NCI-H1694 treated with DMSO at 0.1 percent for 48 hours (cell line): Measurements from ENCODE around the gene AK1.
A peak's percentile ranks its signal among the peaks of the same experiment; 100 is the strongest.

Experiments
- DNase-seq: peaks from one replicate; lab custom pipeline; 2025; lab: John Stamatoyannopoulos, UW

Gene AK1

DNA sequence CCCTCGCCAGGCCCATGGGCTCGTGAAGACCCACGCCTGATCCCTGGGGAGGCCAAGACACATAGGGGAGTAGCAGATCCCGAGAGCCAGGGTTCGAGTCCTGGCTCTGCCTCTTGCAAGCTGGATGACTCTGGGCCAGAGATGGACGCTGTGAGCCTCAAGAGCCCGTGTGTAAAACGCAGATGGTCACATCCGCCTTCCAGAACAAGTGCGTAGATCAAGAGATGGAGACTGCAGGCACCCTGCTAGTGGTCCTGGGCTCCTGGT lies 31.1 kb upstream of the AK1 start:
- no peak for DNase-seq

DNA sequence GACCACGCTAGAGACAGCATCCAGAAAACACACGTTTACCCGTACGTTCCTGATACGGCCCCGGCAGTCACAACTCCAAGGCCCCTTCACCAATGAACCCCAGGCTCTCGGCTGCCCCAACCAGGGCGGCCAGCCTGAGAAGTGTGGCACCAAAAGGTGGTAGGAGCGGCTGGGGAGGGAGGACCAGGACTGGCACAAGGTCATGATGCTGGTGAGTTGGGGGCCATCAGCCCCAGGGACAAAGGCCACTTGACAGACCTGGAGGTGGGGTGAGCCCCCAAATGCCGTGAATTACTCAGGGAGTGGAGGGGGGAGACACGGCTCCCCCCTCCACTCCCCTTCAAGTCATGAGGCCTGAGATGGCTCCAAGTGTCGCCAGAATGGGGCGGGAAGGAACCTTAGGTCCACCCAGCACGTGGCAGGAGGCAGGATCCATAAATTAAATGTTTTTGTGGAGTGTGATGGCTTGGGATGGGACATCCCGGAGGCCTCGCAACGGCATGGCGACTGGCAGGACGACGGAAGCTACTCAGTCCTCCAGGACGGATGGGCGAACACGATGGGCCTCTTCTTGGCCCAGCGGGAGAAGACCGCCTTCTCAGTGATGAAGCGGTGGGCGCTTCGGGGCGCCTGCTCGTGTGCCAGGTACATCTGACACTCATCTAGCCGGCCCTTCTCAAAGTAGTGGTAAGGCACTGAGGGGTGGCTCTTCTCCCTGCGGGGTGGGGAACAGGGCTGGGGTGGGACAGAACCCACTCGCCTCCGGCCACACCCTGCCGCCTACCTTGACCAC lies 30.6 kb upstream of the AK1 start:
- no peak for DNase-seq

GRCh38 chr9:127905788-127906191 lies 28.3 kb upstream of the AK1 start:
- no peak for DNase-seq

DNA sequence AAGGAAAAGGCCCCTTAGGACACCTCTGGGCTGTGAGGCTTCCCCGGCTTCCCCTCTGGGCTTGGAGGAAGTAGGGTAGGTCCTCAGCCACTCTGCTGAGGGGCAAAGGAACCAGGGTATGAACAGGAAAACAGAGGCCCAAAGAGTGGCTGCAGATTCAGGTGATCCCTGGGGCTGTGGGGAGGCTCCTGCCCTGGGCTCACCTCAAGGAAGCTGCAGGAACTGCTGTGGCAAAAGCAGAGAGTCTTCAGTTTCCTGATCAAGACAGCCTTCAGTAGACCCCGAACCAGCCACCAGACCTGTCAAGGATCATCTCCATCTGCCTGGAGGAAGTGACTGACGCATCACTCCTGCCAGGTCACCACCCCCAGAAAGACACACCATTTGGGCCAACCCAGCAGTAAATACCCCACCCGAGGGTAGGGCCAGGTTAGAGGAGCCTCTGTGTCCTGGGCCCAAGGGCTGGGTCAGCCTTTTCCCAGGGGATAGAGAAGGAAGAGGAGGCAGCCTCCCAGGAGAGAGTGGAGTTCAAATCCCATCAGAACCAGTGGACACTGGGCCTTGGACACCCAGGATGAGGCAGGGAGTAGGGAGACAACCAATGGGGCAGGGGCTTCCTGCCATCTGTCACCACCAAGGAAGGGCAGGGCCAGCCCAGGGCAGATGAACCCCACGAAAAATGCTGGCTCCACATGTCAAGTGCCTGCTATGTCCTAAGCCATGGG lies 27.7 kb upstream of the AK1 start:
- no peak for DNase-seq

DNA sequence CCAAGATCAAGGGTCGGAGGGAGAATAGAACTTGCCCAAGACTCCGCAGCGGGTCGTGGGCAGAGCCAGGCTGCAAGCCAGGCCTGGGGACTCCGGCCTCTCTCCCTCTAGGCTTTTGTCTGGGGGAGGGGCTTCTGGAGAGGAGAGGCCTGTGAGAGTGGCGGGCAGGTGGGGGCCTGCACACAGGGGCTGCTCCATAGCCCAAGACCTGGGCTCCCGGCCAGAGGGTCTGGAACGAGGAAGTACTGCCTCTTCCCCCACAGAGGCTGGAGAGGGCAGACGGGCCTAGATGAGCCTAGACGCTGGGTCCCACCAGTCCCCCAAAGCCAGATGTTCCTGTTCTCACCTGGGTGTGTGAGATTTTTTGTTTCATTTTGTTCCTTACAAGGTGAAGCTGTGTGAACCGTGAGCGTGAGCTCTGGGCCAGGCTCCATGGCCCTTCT lies 27.1 kb upstream of the AK1 start:
- DNase-seq = no peak

DNA sequence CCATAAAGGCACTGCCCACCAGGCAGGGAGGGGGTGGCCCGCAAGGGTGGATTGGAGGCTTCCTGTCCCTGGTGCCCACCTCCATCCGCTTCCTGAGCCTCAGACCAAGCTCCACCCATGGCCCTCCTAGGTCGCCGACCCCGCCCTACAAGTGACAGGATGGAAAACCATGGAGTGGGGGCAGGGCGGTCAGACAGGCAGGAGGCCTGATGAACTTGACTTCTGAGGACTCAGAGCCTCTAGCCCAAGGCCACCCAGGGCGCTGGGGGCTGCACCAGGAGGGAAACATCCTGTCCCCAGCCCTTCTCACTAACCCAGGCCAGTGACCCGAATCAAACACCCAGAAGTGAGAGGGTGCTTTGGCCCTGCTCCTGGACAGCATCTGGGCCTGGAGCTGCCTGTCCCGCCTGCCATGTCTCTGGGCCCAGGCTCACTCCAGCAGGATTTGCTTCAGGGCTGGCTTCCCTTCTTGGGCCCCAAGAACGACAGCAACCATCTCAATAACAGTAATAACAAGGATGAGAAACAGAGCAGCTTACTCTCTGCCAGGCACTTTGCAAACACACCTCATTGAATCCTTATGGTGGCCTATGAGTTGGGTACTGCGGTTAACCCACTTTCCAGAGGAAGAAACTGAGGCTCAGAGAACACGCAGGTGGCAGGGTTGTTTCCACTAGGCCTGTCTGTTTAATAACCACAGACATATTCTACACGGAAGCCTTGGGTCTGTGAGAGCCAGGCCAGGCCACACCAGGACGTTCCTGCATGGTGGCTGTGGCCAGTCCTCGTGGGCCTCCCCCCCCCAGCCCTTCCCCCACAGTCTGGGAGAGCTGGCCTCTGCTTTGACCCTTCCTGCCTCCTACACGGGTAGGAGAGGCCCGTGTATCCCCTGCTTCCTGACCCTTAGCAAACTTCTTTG lies 26.3 kb upstream of the AK1 start:
- DNase-seq = no peak

DNA sequence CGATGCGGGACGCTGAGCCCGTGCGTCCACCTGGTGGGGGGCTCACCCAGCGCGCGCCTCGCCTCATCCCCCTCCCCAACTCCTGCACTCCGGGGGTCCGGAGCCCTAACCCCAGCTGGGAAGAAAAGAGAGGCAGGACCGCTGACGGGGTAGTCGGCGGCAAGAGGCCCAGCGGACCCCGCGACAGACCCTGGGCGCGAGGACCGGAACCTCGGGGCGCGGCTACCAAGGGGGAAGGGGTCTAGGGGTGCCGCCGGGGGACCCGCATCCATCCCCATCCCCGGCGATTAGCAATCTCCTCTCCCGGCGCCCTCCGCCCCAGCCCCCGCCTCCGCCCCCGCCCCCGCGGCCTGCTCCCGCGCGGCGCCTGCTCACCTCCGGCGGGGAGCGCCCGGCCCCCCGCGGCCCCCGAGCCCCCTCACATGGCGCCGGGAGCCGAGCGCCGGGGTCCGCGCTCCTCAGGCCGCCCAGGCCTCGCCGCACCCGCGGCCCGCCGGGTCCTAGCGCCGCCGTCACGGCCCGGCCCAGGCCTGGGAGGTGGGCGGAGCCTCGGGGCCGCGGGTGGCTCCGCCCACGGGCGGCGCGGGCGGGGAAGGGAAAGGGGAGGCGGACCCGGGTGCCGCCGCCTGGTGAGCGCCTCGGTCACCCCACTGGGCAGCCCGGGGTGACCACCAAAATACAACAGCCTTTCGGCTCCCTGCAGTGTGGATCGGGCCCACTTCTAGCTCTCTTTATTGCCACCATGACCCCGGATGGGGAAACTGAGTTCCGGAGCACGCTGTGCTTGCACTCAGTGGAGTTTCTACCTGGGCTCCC lies 21.9 kb upstream of the AK1 start, which contains the start of gene ST6GALNAC6:
ST6GALNAC6 (minus strand) TSS at position 476 of the 816 bp plus-strand sequence. CDS start 1,622 bp downstream, outside the sequence.
- peak; percentile 15 for DNase-seq

DNA sequence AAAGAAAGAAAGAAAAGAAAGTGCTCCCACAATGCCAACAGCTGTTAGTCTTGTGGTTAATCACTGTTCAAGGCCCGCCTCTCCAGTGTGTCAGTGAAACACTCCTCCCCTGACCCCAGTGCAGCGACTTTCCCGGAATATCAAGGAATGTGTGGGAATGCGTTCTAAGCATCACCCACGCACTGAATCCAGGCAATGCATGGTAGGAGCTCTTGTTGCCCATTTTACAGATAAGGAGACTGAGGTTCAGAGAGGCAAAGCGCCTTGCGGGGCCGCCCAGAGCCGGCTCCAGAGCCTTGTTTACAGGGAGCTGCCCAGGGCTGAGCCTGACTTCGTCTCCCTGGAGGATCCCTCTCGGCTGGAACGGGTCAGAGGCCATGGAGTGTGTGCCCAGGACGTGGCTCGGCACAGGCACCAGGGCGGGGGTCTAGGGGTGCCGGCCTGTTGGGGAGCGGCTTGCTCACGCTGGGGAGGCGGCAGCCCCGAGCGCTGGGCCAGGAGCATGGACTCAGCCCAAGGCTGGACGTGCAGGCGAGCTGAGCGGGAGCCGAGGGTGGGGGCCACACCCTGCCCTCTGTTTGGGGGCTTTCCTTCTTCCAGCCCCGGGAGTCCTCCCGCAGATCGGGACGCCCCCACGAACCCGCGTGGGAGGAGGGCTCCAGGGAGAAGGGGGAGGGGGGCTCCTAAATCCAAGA lies 21.1 kb upstream of the AK1 start:
- DNase-seq = no peak

DNA sequence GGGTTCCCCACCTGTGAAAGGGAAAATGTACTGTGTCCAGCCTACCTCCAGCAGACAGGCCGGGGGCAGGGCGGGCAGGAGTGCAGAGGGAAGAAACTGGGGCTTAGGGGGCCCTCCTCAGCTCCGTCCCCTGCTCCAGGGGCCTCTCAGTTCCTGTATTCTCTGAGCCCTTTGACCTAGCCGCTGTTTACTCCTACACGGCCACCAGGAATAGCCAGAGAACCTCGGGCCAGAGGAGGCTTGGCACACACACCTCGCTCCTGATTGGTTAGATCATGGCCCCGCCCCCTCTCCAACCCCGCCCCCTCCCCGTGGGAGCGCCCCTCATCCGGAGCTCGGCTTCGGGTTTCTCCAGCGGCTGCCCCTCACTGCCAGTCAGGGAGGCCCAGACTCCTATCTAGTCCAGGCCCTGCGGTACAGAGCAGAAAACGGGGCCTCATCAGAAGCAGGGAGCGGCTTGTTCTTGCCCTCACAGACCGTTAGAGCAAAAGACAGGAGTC lies 19.8 kb upstream of the AK1 start:
- DNase-seq = no peak

DNA sequence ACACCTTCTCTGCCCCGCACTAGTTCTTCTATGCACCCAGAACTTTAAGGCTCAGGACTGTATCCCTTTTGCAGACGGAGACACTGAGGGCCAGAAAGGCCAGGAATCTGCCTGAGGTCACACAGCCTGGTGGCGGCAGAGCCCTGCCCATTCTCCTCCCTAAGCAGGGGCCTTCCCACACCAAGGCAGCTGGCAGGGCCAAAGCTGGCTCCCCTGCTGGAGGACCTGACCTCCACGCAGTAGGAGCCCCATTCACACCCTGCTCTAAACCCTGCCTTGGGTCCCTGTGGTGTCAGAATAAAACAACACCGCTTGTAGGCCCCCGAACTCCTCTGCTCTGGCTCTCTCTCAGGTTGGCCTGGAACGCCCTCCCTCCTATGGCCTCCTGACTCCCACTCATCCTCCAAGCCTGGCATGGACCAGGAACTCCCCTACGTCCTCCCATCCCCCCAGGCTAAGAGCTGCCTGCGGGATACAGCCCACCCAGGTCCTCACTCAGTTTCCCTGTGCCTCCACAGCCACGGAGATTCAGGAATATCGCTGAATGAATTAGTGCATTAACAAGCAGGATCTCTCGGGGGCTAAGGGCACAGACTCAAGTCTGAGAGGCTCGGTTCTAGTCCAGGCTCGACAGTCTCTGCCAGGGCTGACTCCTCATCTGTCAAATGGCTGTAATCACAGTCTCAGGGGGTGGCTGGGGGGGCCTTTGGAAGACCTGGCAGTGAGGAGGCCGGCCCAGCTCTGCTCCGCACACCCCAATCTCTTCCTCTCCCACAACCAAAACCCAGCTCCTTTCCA lies 19.1 kb upstream of the AK1 start:
- DNase-seq = no peak

- DNase-seq = no peak
These were observed 18.3 kb upstream of the AK1 start for GRCh38 chr9:127895811-127896210.

GRCh38 chr9:127893392-127893791 lies 15.9 kb upstream of the AK1 start:
- no peak for DNase-seq

- DNase-seq = no peak
These were observed 15.4 kb upstream of the AK1 start for GRCh38 chr9:127892831-127893230.

DNA sequence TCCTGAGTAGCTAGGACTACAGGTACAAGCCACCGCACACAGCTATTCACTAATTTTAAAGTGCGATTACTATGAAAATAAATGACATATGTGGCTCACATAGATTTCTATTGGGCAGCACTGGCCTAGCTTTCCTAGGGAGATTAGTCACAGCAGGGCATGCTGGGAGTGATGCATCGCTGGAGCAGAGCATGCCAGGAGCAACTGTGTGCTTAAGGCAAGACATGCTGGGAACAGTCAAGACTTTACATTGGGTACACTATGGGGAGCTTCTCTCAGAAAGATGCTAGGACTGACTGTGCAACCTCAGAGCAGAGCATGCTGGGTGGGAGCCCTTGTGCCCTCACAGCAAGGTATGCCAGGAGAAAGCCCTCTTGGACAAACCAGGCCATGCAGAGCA lies 12.6 kb upstream of the AK1 start:
- no peak for DNase-seq

DNA sequence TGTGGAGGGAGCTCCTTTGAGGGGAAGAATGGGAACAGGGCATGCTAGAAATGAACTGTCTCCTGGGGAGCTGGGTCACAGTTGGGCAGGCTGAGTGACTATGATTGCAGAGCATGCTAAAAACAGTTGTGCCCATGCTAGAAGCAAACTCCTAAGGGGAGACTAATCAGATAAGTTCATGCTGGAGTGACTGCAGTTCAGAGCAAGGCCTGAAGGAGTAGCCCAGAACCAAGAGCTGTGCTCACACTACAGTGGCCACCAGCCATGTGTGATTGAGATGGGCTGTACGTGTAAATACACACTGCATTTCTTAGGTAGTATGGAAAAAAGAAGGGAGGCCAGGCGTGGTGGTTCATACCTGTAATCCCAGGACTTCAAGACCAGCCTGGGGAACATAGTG lies 10.3 kb upstream of the AK1 start:
- no peak for DNase-seq

GRCh38 chr9:127886401-127886972 lies 9.0 kb upstream of the AK1 start:
- DNase-seq = no peak

GRCh38 chr9:127885508-127886281 lies 8.2 kb upstream of the AK1 start:
- DNase-seq = no peak

DNA sequence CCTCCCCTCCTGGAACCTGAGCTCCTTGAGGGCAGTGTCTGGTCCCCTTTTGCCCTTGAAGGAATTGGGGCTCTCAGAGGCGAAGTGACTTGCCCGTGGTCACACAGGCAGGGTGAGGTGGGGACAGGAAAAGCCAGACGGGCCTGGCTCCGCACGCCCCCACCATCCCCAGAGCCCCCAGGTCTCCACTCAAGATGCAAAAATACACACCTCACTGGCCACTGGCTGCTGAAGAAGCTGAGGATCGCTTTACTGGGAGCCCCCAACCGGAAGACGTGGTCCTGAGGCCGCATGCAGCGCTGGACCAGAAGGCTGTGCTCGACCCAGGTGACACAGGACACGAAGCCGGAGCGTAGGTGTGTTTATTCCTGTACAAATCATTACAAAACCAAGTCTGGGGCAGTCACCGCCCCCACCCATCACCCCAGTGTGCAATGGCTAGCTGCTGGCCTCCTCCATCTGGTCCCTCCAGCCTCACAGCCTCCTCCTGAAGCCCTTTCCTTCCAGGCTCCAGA lies 7.6 kb upstream of the AK1 start:
- no peak for DNase-seq

DNA sequence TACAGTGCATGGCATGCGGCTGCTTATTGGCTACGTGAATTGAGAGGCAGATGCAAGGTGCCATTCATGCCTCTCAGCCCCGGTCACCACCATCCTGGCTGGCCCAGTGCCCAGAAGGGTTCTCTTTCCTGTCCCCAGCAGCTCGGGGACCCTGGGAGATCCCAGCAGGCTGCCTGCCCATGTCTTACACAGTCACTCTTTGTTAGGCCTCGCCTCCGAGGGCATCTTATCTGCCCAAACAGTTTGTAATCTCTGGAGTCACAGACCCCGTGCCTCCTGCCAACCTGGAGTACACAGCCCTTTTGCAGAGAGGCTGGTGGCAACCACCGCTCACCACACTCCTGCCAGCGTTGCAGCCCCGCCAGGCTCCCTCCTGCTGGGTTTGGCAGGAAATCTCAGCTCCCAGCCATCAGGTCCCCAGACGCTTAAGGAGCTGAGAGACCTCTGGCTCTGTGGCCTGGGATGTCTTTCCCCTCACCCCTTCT lies 7.0 kb upstream of the AK1 start:
- DNase-seq = no peak
